K562 (cell line): ENCODE results near the gene FAM98C. TPM values are rescaled to one million over a fixed set of nuclear protein-coding genes. Genes with fewer than 3 reads are reported as not detected.
A peak's percentile ranks its signal among the peaks of the same experiment; 100 is the strongest.

Source experiments
- CBX1 ChIP-seq: sonication (generic); IDR thresholded peaks from 2 replicates; pipeline ENCODE4 v1.6.1; 2016; ENCODE audit warnings: antibody characterized with exemption, low read depth, mild to moderate bottlenecking
- CTBP1 ChIP-seq: fragments of 450-650 bp; IDR thresholded peaks from 2 replicates; pipeline ENCODE4 v1.6.1; 2016; ENCODE audit warnings: borderline replicate concordance
- EP400 ChIP-seq: fragments of 450-650 bp; IDR thresholded peaks from 2 replicates; pipeline ENCODE4 v1.6.1; 2017; ENCODE audit warnings: antibody characterized with exemption, mild to moderate bottlenecking, moderate library complexity
- FOXJ2 ChIP-seq: fragments of 200-800 bp; sonication (Bioruptor generic); IDR thresholded peaks from 2 replicates; pipeline ENCODE4 v1.6.1; 2016; ENCODE audit warnings: missing genetic modification characterization, missing compliant biosample characterization
- ILF3 ChIP-seq: fragments of 450-650 bp; IDR thresholded peaks from 2 replicates; pipeline ENCODE4 v1.6.1; 2018; ENCODE audit warnings: antibody characterized with exemption, mild to moderate bottlenecking, moderate library complexity, borderline replicate concordance
- MEF2D ChIP-seq: conservative IDR thresholded peaks from 2 replicates; pipeline ENCODE4 v1.6.1; 2016; ENCODE audit warnings: low read depth, missing genetic modification characterization, missing compliant biosample characterization
- PCBP2 ChIP-seq: fragments of 200-400 bp; formaldehyde crosslinking; IDR thresholded peaks from 2 replicates; pipeline ENCODE4 v1.6.1; 2018; ENCODE audit warnings: low read length, low read depth, mild to moderate bottlenecking, moderate library complexity; ENCODE audit not compliant: poor library complexity, severe bottlenecking
- SMAD1 ChIP-seq: fragments of 150-350 bp; IDR thresholded peaks from 2 replicates; pipeline ENCODE4 v1.6.1; 2014; ENCODE audit warnings: low read length, low read depth; ENCODE audit not compliant: partially characterized antibody
- SMAD4 ChIP-seq: fragments of 250-450 bp; sonication (Bioruptor Pico); conservative IDR thresholded peaks from 2 replicates; pipeline ENCODE4 v1.8.0; 2021; ENCODE audit warnings: inconsistent platforms, mild to moderate bottlenecking, moderate library complexity
- ZC3H4 ChIP-seq: sonication (generic); formaldehyde crosslinking; IDR thresholded peaks from 2 replicates; pipeline ENCODE4 v1.9.0; 2021; ENCODE audit warnings: missing genetic modification reagents, borderline replicate concordance
- ZFX ChIP-seq: sonication (generic); formaldehyde crosslinking; IDR thresholded peaks from 2 replicates; pipeline ENCODE4 v1.8.0; 2022; ENCODE audit warnings: mild to moderate bottlenecking, missing genetic modification reagents, moderate library complexity
- polyA plus RNA-seq, 8 experiments: library from polyadenylated mRNA; depleted of rRNA in 4 of 8; stranded (reverse) in 5 of 8; unstranded in 3 of 8; fragments of >200 nt; fragmentation: Nextera tagmentation in 2 of 8; fragmentation: Illumina TruSeq in 1 of 8; extraction: Ambion mirVana in 2 of 8; extraction: Trizol in 1 of 8; gene quantifications; 2 replicates each; pipeline versions ENCODE4 v1.2.1 to v1.2.3, GENCODE V29; 2011 to 2014; ENCODE audit warnings: inconsistent platforms in 1 of 8, missing spikeins in 1 of 8
- total RNA-seq, 7 experiments: library from RNA; depleted of rRNA in 6 of 7; stranded (reverse); fragments of >200 nt in 6 of 7; fragmentation: Illumina TruSeq in 2 of 7; extraction: Trizol in 2 of 7; gene quantifications; 2 replicates each; pipeline versions ENCODE4 v1.2.1 to v1.2.3, GENCODE V29; 2011 to 2021; ENCODE audit warnings: low replicate concordance in 1 of 7
- TF ChIP-seq, protein P1 (sequence below), 2 experiments: fragments of 150-350 bp in 1 of 2; IDR thresholded peaks; 2 replicates each; pipeline ENCODE4 v1.6.1; 2012 to 2016; ENCODE audit warnings: low read depth in 2 of 2, low read length in 2 of 2, mild to moderate bottlenecking in 1 of 2, moderate library complexity in 1 of 2
- TF ChIP-seq, protein P2 (sequence below): fragments of 250-450 bp; sonication (Bioruptor Pico); IDR thresholded peaks from 2 replicates; pipeline ENCODE4 v1.4.0; 2020; ENCODE audit warnings: mild to moderate bottlenecking
- TF ChIP-seq, protein P3 (sequence below): fragments of 450-650 bp; conservative IDR thresholded peaks from 2 replicates; pipeline ENCODE4 v1.6.1; 2016; ENCODE audit warnings: missing genetic modification characterization, low read depth, mild to moderate bottlenecking, missing compliant biosample characterization, moderate library complexity
- TF ChIP-seq, protein P4 (sequence below): IDR thresholded peaks from 3 replicates; pipeline ENCODE4 v1.6.1; 2011; ENCODE audit warnings: borderline replicate concordance, mild to moderate bottlenecking; ENCODE audit not compliant: insufficient read length, insufficient read depth
- TF ChIP-seq, protein P5 (sequence below): sonication (generic); formaldehyde crosslinking; IDR thresholded peaks from 2 replicates; pipeline ENCODE4 v1.8.1; 2023; ENCODE audit warnings: missing genetic modification reagents, mild to moderate bottlenecking, borderline replicate concordance

FAM98C gene
- total and polyA plus RNA-seq, 9 of the 15 experiments (the other 6 are each of a cell fraction or from before 2014, with no cell fraction given) = 1.7 to 43.8 (median 13.7) TPM

DNA sequence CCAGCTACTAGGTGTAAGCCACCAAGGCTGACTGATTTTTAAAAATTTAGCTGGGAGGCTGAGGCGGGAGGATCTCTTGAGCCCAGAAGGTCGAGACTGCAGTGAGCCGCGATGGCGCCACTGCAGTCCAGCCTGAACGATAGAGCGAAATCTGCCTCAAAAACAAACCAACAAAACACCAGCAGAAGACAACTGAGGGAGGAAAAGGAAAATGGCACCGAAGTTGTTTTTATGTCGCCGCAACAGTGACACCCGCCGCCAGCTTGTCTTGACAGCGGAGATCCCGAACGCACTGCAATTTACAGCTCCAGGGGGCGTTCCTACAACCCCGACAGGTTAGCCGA is 298 bp upstream of the FAM98C start (continued):
- TF ChIP-seq, protein P1, sequence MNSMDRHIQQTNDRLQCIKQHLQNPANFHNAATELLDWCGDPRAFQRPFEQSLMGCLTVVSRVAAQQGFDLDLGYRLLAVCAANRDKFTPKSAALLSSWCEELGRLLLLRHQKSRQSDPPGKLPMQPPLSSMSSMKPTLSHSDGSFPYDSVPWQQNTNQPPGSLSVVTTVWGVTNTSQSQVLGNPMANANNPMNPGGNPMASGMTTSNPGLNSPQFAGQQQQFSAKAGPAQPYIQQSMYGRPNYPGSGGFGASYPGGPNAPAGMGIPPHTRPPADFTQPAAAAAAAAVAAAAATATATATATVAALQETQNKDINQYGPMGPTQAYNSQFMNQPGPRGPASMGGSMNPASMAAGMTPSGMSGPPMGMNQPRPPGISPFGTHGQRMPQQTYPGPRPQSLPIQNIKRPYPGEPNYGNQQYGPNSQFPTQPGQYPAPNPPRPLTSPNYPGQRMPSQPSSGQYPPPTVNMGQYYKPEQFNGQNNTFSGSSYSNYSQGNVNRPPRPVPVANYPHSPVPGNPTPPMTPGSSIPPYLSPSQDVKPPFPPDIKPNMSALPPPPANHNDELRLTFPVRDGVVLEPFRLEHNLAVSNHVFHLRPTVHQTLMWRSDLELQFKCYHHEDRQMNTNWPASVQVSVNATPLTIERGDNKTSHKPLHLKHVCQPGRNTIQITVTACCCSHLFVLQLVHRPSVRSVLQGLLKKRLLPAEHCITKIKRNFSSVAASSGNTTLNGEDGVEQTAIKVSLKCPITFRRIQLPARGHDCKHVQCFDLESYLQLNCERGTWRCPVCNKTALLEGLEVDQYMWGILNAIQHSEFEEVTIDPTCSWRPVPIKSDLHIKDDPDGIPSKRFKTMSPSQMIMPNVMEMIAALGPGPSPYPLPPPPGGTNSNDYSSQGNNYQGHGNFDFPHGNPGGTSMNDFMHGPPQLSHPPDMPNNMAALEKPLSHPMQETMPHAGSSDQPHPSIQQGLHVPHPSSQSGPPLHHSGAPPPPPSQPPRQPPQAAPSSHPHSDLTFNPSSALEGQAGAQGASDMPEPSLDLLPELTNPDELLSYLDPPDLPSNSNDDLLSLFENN (IDR thresholded peaks at IDR 0.05; ENCODE audit: low read depth in 2 of 2, low read length in 2 of 2) = no peak; a peak in 1 of 4 replicates
- TF ChIP-seq FOXJ2 (tag) = no peak
- TF ChIP-seq SMAD4 (CRISPR knock-in tag) = peak; percentile 51; the same call in 1 of the 2 replicates
- no peak for TF ChIP-seq ZC3H4
- TF ChIP-seq, protein P2, sequence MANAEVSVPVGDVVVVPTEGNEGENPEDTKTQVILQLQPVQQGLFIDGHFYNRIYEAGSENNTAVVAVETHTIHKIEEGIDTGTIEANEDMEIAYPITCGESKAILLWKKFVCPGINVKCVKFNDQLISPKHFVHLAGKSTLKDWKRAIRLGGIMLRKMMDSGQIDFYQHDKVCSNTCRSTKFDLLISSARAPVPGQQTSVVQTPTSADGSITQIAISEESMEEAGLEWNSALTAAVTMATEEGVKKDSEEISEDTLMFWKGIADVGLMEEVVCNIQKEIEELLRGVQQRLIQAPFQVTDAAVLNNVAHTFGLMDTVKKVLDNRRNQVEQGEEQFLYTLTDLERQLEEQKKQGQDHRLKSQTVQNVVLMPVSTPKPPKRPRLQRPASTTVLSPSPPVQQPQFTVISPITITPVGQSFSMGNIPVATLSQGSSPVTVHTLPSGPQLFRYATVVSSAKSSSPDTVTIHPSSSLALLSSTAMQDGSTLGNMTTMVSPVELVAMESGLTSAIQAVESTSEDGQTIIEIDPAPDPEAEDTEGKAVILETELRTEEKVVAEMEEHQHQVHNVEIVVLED (CRISPR knock-in tag) = no peak
- TF ChIP-seq, protein P3, sequence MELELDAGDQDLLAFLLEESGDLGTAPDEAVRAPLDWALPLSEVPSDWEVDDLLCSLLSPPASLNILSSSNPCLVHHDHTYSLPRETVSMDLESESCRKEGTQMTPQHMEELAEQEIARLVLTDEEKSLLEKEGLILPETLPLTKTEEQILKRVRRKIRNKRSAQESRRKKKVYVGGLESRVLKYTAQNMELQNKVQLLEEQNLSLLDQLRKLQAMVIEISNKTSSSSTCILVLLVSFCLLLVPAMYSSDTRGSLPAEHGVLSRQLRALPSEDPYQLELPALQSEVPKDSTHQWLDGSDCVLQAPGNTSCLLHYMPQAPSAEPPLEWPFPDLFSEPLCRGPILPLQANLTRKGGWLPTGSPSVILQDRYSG = no peak
- TF ChIP-seq MEF2D = no peak
- TF ChIP-seq CBX1 = no peak
- no peak for TF ChIP-seq ILF3
- TF ChIP-seq CTBP1 = no peak
- no peak for TF ChIP-seq SMAD1
- TF ChIP-seq, protein P4, sequence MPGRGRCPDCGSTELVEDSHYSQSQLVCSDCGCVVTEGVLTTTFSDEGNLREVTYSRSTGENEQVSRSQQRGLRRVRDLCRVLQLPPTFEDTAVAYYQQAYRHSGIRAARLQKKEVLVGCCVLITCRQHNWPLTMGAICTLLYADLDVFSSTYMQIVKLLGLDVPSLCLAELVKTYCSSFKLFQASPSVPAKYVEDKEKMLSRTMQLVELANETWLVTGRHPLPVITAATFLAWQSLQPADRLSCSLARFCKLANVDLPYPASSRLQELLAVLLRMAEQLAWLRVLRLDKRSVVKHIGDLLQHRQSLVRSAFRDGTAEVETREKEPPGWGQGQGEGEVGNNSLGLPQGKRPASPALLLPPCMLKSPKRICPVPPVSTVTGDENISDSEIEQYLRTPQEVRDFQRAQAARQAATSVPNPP = no peak
- TF ChIP-seq, protein P5, sequence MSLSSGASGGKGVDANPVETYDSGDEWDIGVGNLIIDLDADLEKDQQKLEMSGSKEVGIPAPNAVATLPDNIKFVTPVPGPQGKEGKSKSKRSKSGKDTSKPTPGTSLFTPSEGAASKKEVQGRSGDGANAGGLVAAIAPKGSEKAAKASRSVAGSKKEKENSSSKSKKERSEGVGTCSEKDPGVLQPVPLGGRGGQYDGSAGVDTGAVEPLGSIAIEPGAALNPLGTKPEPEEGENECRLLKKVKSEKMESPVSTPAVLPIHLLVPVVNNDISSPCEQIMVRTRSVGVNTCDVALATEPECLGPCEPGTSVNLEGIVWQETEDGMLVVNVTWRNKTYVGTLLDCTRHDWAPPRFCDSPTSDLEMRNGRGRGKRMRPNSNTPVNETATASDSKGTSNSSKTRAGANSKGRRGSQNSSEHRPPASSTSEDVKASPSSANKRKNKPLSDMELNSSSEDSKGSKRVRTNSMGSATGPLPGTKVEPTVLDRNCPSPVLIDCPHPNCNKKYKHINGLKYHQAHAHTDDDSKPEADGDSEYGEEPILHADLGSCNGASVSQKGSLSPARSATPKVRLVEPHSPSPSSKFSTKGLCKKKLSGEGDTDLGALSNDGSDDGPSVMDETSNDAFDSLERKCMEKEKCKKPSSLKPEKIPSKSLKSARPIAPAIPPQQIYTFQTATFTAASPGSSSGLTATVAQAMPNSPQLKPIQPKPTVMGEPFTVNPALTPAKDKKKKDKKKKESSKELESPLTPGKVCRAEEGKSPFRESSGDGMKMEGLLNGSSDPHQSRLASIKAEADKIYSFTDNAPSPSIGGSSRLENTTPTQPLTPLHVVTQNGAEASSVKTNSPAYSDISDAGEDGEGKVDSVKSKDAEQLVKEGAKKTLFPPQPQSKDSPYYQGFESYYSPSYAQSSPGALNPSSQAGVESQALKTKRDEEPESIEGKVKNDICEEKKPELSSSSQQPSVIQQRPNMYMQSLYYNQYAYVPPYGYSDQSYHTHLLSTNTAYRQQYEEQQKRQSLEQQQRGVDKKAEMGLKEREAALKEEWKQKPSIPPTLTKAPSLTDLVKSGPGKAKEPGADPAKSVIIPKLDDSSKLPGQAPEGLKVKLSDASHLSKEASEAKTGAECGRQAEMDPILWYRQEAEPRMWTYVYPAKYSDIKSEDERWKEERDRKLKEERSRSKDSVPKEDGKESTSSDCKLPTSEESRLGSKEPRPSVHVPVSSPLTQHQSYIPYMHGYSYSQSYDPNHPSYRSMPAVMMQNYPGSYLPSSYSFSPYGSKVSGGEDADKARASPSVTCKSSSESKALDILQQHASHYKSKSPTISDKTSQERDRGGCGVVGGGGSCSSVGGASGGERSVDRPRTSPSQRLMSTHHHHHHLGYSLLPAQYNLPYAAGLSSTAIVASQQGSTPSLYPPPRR = no peak
- no peak for TF ChIP-seq PCBP2
- TF ChIP-seq EP400 = no peak
- TF ChIP-seq ZFX (CRISPR knock-in tag) = no peak
